Liver (tissue), 9 donors: Measurements from ENCODE around the gene SNX33. TPM values are rescaled to one million over a fixed set of nuclear protein-coding genes. Genes with fewer than 3 reads are reported as not detected.

Source experiments
- DNase-seq: peaks from one replicate; pipeline ENCODE4 v3.0.0-alpha.2; 2017; ENCODE audit warnings: low spot score
- H3K27ac ChIP-seq, 2 donors: one replicate each; pipeline ENCODE4 v1.7.0; 2013; ENCODE audit warnings: inconsistent platforms in 2 of 2, low read length in 2 of 2, control low read depth in 1 of 2, low read depth in 1 of 2, mild to moderate bottlenecking in 1 of 2
- H3K27me3 ChIP-seq, 4 donors: one replicate each; pipeline versions ENCODE4 v1.6.1 to v1.7.0; 2013; ENCODE audit warnings: low read length in 3 of 4, inconsistent platforms in 1 of 4, mild to moderate bottlenecking in 1 of 4, moderate library complexity in 1 of 4; ENCODE audit not compliant: control insufficient read depth in 4 of 4, insufficient read depth in 4 of 4
- H3K36me3 ChIP-seq, 4 donors: one replicate each; pipeline versions ENCODE4 v1.6.1 to v1.7.0; 2013; ENCODE audit warnings: low read length in 3 of 4, mild to moderate bottlenecking in 3 of 4, low read depth in 1 of 4, moderate library complexity in 1 of 4; ENCODE audit not compliant: control insufficient read depth in 4 of 4, insufficient read depth in 3 of 4
- H3K4me1 ChIP-seq, 4 donors: one replicate each; pipeline versions ENCODE4 v1.6.1 to v1.7.0; 2013; ENCODE audit warnings: low read length in 3 of 4, mild to moderate bottlenecking in 3 of 4, moderate library complexity in 1 of 4; ENCODE audit not compliant: control insufficient read depth in 4 of 4, insufficient read depth in 4 of 4
- H3K4me3 ChIP-seq, 3 donors: one replicate each; pipeline versions ENCODE4 v1.6.1 to v1.7.0; 2013; ENCODE audit warnings: low read length in 3 of 3, control low read depth in 1 of 3, low read depth in 1 of 3, mild to moderate bottlenecking in 1 of 3
- H3K9ac ChIP-seq, 2 donors: one replicate each; pipeline ENCODE4 v1.7.0; 2013; ENCODE audit warnings: low read length in 2 of 2, mild to moderate bottlenecking in 2 of 2, moderate library complexity in 2 of 2, control low read depth in 1 of 2, low read depth in 1 of 2
- H3K9me3 ChIP-seq, 4 donors: one replicate each; pipeline versions ENCODE4 v1.6.1 to v1.7.0; 2013; ENCODE audit warnings: low read length in 3 of 4; ENCODE audit not compliant: control insufficient read depth in 4 of 4
- ATF3 ChIP-seq: IDR thresholded peaks from 2 replicates; pipeline ENCODE4 v1.6.1; 2016; ENCODE audit warnings: antibody characterized with exemption
- CTCF ChIP-seq: fragments of 150-350 bp; IDR thresholded peaks from 2 replicates; pipeline ENCODE4 v1.5.1; 2017; ENCODE audit warnings: improper control_type of control experiment, low read depth, low read length; ENCODE audit not compliant: missing input control
- EGR1 ChIP-seq, 2 donors: IDR thresholded peaks; 2 replicates each; pipeline ENCODE4 v1.6.1; 2016 to 2018; ENCODE audit warnings: antibody characterized with exemption in 2 of 2, low read depth in 2 of 2
- FOXA1 ChIP-seq: IDR thresholded peaks from 2 replicates; pipeline ENCODE4 v1.6.1; 2016; ENCODE audit warnings: antibody characterized with exemption
- FOXA2 ChIP-seq: IDR thresholded peaks from 2 replicates; pipeline ENCODE4 v1.6.1; 2016; ENCODE audit warnings: antibody characterized with exemption
- GABPA ChIP-seq, 2 donors: IDR thresholded peaks in 1 of 2; conservative IDR thresholded peaks in 1 of 2; 2 replicates each; pipeline ENCODE4 v1.6.1; 2016; ENCODE audit warnings: antibody characterized with exemption in 2 of 2, mild to moderate bottlenecking in 1 of 2, moderate library complexity in 1 of 2
- HNF4A ChIP-seq, 2 donors: conservative IDR thresholded peaks; 2 replicates each; pipeline ENCODE4 v1.6.1; 2016; ENCODE audit warnings: antibody characterized with exemption in 2 of 2, mild to moderate bottlenecking in 2 of 2
- HNF4G ChIP-seq: IDR thresholded peaks from 2 replicates; pipeline ENCODE4 v1.6.1; 2016; ENCODE audit warnings: antibody characterized with exemption
- JUND ChIP-seq, 2 donors: IDR thresholded peaks; 2 replicates each; pipeline ENCODE4 v1.6.1; 2016; ENCODE audit warnings: antibody characterized with exemption in 2 of 2
- MAX ChIP-seq: IDR thresholded peaks from 2 replicates; pipeline ENCODE4 v1.6.1; 2016; ENCODE audit warnings: antibody characterized with exemption
- NR2F2 ChIP-seq: IDR thresholded peaks from 2 replicates; pipeline ENCODE4 v1.6.1; 2016; ENCODE audit warnings: antibody characterized with exemption
- RAD21 ChIP-seq, 2 donors: IDR thresholded peaks; 2 replicates each; pipeline ENCODE4 v1.6.1; 2016; ENCODE audit warnings: antibody characterized with exemption in 2 of 2, mild to moderate bottlenecking in 2 of 2
- REST ChIP-seq: IDR thresholded peaks from 2 replicates; pipeline ENCODE4 v1.6.1; 2016; ENCODE audit warnings: antibody characterized with exemption, mild to moderate bottlenecking
- RXRA ChIP-seq, 2 donors: IDR thresholded peaks; 2 replicates each; pipeline ENCODE4 v1.6.1; 2017 to 2018; ENCODE audit warnings: antibody characterized with exemption in 2 of 2, mild to moderate bottlenecking in 1 of 2
- SP1 ChIP-seq: IDR thresholded peaks from 2 replicates; pipeline ENCODE4 v1.6.1; 2018; ENCODE audit warnings: antibody characterized with exemption, mild to moderate bottlenecking
- TAF1 ChIP-seq: conservative IDR thresholded peaks from 2 replicates; pipeline ENCODE4 v1.6.1; 2016; ENCODE audit warnings: antibody characterized with exemption, mild to moderate bottlenecking
- YY1 ChIP-seq: IDR thresholded peaks from 2 replicates; pipeline ENCODE4 v1.6.1; 2016; ENCODE audit warnings: antibody characterized with exemption, mild to moderate bottlenecking
- WGBS: extraction: QIAGEN DNeasy Blood & Tissue Kit; methylation state at CpG from one replicate; pipeline ENCODE4 v1.1.7; 2013; 5-methylcytosine and 5-hydroxymethylcytosine counted together
- polyA plus RNA-seq, 2 donors: library from polyadenylated mRNA; stranded (reverse) in 1 of 2; unstranded in 1 of 2; fragments of 200-250 nt in 1 of 2; fragments of >200 nt in 1 of 2; fragmentation: Nextera tagmentation in 1 of 2; extraction: Ambion mirVana in 1 of 2; gene quantifications; one replicate each; pipeline versions ENCODE4 v1.2.1 to v1.2.3, GENCODE V29; 2013 to 2015
- total RNA-seq, 2 donors: library from RNA; depleted of rRNA; stranded (reverse); fragments of >200 nt; gene quantifications; one replicate each; pipeline ENCODE4 v1.2.3, GENCODE V29; 2014
- TF ChIP-seq, protein P1 (sequence below): IDR thresholded peaks from 2 replicates; pipeline ENCODE4 v1.6.1; 2016; ENCODE audit warnings: antibody characterized with exemption
- donor health status: healthy.
- donor health status: healthy.
- donor health status: healthy.
- donor health status: healthy.
- donor health status: healthy.

The SNX33 gene
- total and polyA plus RNA-seq, 4 donors = 7.1 to 10.8 (median 9.1) TPM

DNA sequence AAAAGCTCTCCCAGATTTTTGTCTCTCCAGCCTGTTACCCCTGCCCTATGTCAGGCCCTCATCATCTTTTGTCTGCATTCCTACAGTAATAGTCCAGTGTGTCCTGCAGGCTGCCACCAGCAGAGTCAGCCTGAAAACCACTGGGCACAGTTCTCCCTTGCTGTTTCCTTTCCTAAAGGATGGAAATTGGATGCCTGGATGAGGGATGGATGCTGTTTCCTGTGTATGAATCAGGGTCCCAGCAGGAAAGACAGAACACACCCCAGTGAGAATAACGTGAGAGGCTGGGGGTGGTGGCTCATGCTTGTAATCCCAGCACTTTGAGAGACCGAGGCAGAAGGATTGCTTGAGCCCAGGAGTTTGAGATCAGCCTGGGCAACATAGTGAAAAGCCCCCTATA is 3.3 kb upstream of the SNX33 start:
- TF ChIP-seq REST (no peak), SP1 (no peak), ATF3 (no peak)
- WGBS = 91% methylated on average over 2 of the region's 2 CpGs
- no peaks in the 10 kb centered on the region for H3K36me3 ChIP-seq

GRCh38 chr15:75646112-75646943 is 1.4 kb upstream of the SNX33 start:
- Histone ChIP-seq H3K27ac (peak overlapping the region; percentile 96 to 99), H3K4me3 (peak overlapping the region; percentile 81 to 91 (median 91)), H3K9ac (peak overlapping the region; percentile 55 to 70), H3K4me1 (peaks cover 15 to 43% (median 36%) of the 10 kb centered on the region in 4 donors), H3K9me3 (no peaks in the 10 kb centered on the region), H3K27me3 (no peaks in the 10 kb centered on the region), H3K36me3 (peaks cover 0 to 3% (median 1%) of the 10 kb centered on the region in 4 donors)
- no peak for DNase-seq
- TF ChIP-seq REST (no peak), ATF3 (no peak), SP1 (no peak), HNF4A (conservative IDR thresholded peaks at IDR 0.05) (no peak), MAX (no peak), YY1 (no peak), RXRA (IDR thresholded peaks at IDR 0.05) (no peak), EGR1 (IDR thresholded peaks at IDR 0.05; ENCODE audit: low read depth in 2 of 2) (no peak), HNF4G (no peak), NR2F2 (no peak), FOXA1 (no peak), GABPA (IDR thresholded peaks at IDR 0.05 in 1 of 2, conservative IDR thresholded peaks at IDR 0.05 in 1 of 2) (no peak), TAF1 (no peak), FOXA2 (no peak), CTCF (no peak), JUND (IDR thresholded peaks at IDR 0.05) (no peak), RAD21 (IDR thresholded peaks at IDR 0.05) (no peak)
- TF ChIP-seq, protein P1, sequence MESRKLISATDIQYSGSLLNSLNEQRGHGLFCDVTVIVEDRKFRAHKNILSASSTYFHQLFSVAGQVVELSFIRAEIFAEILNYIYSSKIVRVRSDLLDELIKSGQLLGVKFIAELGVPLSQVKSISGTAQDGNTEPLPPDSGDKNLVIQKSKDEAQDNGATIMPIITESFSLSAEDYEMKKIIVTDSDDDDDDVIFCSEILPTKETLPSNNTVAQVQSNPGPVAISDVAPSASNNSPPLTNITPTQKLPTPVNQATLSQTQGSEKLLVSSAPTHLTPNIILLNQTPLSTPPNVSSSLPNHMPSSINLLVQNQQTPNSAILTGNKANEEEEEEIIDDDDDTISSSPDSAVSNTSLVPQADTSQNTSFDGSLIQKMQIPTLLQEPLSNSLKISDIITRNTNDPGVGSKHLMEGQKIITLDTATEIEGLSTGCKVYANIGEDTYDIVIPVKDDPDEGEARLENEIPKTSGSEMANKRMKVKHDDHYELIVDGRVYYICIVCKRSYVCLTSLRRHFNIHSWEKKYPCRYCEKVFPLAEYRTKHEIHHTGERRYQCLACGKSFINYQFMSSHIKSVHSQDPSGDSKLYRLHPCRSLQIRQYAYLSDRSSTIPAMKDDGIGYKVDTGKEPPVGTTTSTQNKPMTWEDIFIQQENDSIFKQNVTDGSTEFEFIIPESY = no peak
- 42% methylated on average over 5 of the region's 5 CpGs for WGBS

More for the DNA sequence above, 3.3 kb upstream of the SNX33 start:
- no peak for DNase-seq
- H3K4me3 ChIP-seq = no peak overlapping the region
- H3K9me3 ChIP-seq = no peaks in the 10 kb centered on the region
- no peaks in the 10 kb centered on the region for H3K27me3 ChIP-seq
- no peak overlapping the region for H3K9ac ChIP-seq
- H3K27ac ChIP-seq = no peak overlapping the region
- peaks cover 4 to 32% (median 21%) of the 10 kb centered on the region in 4 donors for H3K4me1 ChIP-seq
